IMR-90 (cell line): ENCODE results near the gene FABP2.

Source experiments
- BHLHE40 ChIP-seq: fragments of 150-350 bp; IDR thresholded peaks from 2 replicates; pipeline ENCODE4 v1.6.1; 2016; ENCODE audit warnings: mild to moderate bottlenecking, low read depth, low read length
- CEBPB ChIP-seq: IDR thresholded peaks from 2 replicates; pipeline ENCODE4 v1.6.1; 2012; ENCODE audit warnings: low read depth, low read length, improper control_type of control experiment
- CHD1 ChIP-seq: IDR thresholded peaks from 2 replicates; pipeline ENCODE4 v1.6.1; 2012; ENCODE audit warnings: low read depth, low read length, improper control_type of control experiment
- CTCF ChIP-seq: conservative IDR thresholded peaks from 2 replicates; pipeline ENCODE4 v1.5.1; 2012; ENCODE audit warnings: mild to moderate bottlenecking, low read depth, low read length, improper control_type of control experiment
- FOS ChIP-seq: fragments of 150-350 bp; IDR thresholded peaks from 2 replicates; pipeline ENCODE4 v1.6.1; 2016; ENCODE audit warnings: low read depth, low read length
- MAZ ChIP-seq: IDR thresholded peaks from 2 replicates; pipeline ENCODE4 v1.6.1; 2012; ENCODE audit warnings: low read depth, mild to moderate bottlenecking, low read length, improper control_type of control experiment, moderate library complexity, borderline replicate concordance
- MXI1 ChIP-seq: IDR thresholded peaks from 2 replicates; pipeline ENCODE4 v1.6.1; 2012; ENCODE audit warnings: low read depth, mild to moderate bottlenecking, low read length, moderate library complexity, borderline replicate concordance
- POLR2A ChIP-seq: IDR thresholded peaks from 2 replicates; pipeline ENCODE4 v1.6.1; 2012; ENCODE audit warnings: mild to moderate bottlenecking, low read depth, low read length
- RAD21 ChIP-seq: IDR thresholded peaks from 2 replicates; pipeline ENCODE4 v1.6.1; 2012; ENCODE audit warnings: low read length, improper control_type of control experiment
- RCOR1 ChIP-seq: IDR thresholded peaks from 2 replicates; pipeline ENCODE4 v1.6.1; 2012; ENCODE audit warnings: mild to moderate bottlenecking, low read length, improper control_type of control experiment; ENCODE audit not compliant: insufficient replicate concordance
- RFX5 ChIP-seq: IDR thresholded peaks from 2 replicates; pipeline ENCODE4 v1.8.0; 2012; ENCODE audit warnings: low read depth, mild to moderate bottlenecking, low read length, moderate library complexity
- SMC3 ChIP-seq: fragments of 150-350 bp; IDR thresholded peaks from 2 replicates; pipeline ENCODE4 v1.6.1; 2016; ENCODE audit warnings: low read depth, mild to moderate bottlenecking, antibody characterized with exemption, low read length, moderate library complexity
- USF2 ChIP-seq: fragments of 150-350 bp; IDR thresholded peaks from 2 replicates; pipeline ENCODE4 v1.6.1; 2017; ENCODE audit warnings: mild to moderate bottlenecking, antibody characterized with exemption, low read length, low read depth
- TF ChIP-seq, protein P1 (sequence below): fragments of 150-350 bp; IDR thresholded peaks from 2 replicates; pipeline ENCODE4 v1.6.1; 2016; ENCODE audit warnings: low read depth, mild to moderate bottlenecking, low read length, moderate library complexity, borderline replicate concordance

- TF ChIP-seq CTCF: no peak
- TF ChIP-seq MAZ: no peak
- TF ChIP-seq MXI1: no peak
- no peak for TF ChIP-seq BHLHE40
- no peak for TF ChIP-seq SMC3
- no peak for TF ChIP-seq USF2
- no peak for TF ChIP-seq POLR2A
- TF ChIP-seq CEBPB: no peak
- no peak for TF ChIP-seq FOS
- TF ChIP-seq RAD21: no peak
- no peak for TF ChIP-seq RFX5
- TF ChIP-seq RCOR1: no peak
- TF ChIP-seq, protein P1, sequence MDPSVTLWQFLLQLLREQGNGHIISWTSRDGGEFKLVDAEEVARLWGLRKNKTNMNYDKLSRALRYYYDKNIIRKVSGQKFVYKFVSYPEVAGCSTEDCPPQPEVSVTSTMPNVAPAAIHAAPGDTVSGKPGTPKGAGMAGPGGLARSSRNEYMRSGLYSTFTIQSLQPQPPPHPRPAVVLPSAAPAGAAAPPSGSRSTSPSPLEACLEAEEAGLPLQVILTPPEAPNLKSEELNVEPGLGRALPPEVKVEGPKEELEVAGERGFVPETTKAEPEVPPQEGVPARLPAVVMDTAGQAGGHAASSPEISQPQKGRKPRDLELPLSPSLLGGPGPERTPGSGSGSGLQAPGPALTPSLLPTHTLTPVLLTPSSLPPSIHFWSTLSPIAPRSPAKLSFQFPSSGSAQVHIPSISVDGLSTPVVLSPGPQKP: no peak
- TF ChIP-seq CHD1: no peak
Measured at GRCh38 chr4:119321921-119322687, at the start of gene FABP2.
